OCI-LY3 (cell line): Measurements from ENCODE around the gene CCDC187.

Experiments
- CTCF ChIP-seq: fragments of 200-600, 300-600 bp; sonication (generic); IDR thresholded peaks from 2 replicates; pipeline ENCODE4 v1.5.1; 2014; ENCODE audit warnings: antibody characterized with exemption, low read length, low read depth
- EZH2phosphoT487 ChIP-seq: fragments of 200-600 bp; shearing (Covaris generic); IDR thresholded peaks from 2 replicates; pipeline ENCODE4 v1.6.1; 2018; ENCODE audit warnings: antibody characterized with exemption, mixed run types, low read depth

- TF ChIP-seq CTCF (no peak), EZH2phosphoT487 (no peak)
These were observed 38.6 kb upstream of the CCDC187 start for GRCh38 chr9:136342181-136343120.
